ENCODE data around the gene TNFSF4.
A peak's percentile ranks its signal among the peaks of the same experiment; 100 is the strongest.

TNFSF4 gene

GRCh38 chr1:173210283-173210682, 3.2 kb upstream of the TNFSF4 start:
- DNase-seq, result no peak

- DNase-seq, result no peak
These were observed 1.7 kb upstream of the TNFSF4 start for GRCh38 chr1:173208868-173209267.

- peak; percentile 34 for DNase-seq
These were observed 1.0 kb upstream of the TNFSF4 start for GRCh38 chr1:173208146-173208545.

- peak; percentile 72 for DNase-seq
These were observed 1.7 kb downstream of the TNFSF4 start for GRCh38 chr1:173205146-173206051.

GRCh38 chr1:173204693-173205092, 2.4 kb downstream of the TNFSF4 start:
- no peak for DNase-seq

GRCh38 chr1:173202424-173203145, 4.5 kb downstream of the TNFSF4 start:
- peak; percentile 86 for DNase-seq

GRCh38 chr1:173201969-173202368, 5.2 kb downstream of the TNFSF4 start:
- no peak for DNase-seq

- DNase-seq, result no peak
These were observed 11.5 kb downstream of the TNFSF4 start for GRCh38 chr1:173195596-173196088.

GRCh38 chr1:173193639-173194038, 13.5 kb downstream of the TNFSF4 start:
- peak; percentile 8 for DNase-seq

GRCh38 chr1:173191011-173191705, 16.0 kb downstream of the TNFSF4 start:
- no peak for DNase-seq

- DNase-seq, result peak; percentile 43
These were observed 16.8 kb downstream of the TNFSF4 start for GRCh38 chr1:173190101-173190936.

GRCh38 chr1:173187671-173188237, 19.4 kb downstream of the TNFSF4 start:
- no peak for DNase-seq

GRCh38 chr1:173181791-173182190, 25.3 kb downstream of the TNFSF4 start:
- DNase-seq, result peak; percentile 57

- peak; percentile 24 for DNase-seq
These were observed 30.9 kb downstream of the TNFSF4 start for GRCh38 chr1:173176246-173176645.

GRCh38 chr1:173175514-173176145, 31.5 kb downstream of the TNFSF4 start:
- no peak for DNase-seq

- no peak for DNase-seq
These were observed 33.7 kb downstream of the TNFSF4 start for GRCh38 chr1:173173388-173173787.

- no peak for DNase-seq
These were observed 36.0 kb downstream of the TNFSF4 start for GRCh38 chr1:173171152-173171551.

GRCh38 chr1:173168941-173169340, 38.2 kb downstream of the TNFSF4 start:
- no peak for DNase-seq

- DNase-seq, result no peak
These were observed 42.4 kb downstream of the TNFSF4 start for GRCh38 chr1:173164686-173165085.

- DNase-seq, result no peak
These were observed 43.0 kb downstream of the TNFSF4 start for GRCh38 chr1:173164178-173164577.

- DNase-seq, result no peak
These were observed 43.9 kb downstream of the TNFSF4 start for GRCh38 chr1:173163222-173163621.
